ENCODE results near the gene PTPRG. TPM values are rescaled to one million over a fixed set of nuclear protein-coding genes. Genes with fewer than 3 reads are reported as not detected.

Gene PTPRG
- total and polyA plus RNA-seq, 10 of the 15 experiments (the other 5 are each of a cell fraction or from before 2014, with no cell fraction given): 0.29 to 20.7 (median 1.4) TPM

- TF ChIP-seq ZBTB4 (CRISPR knock-in tag; IDR thresholded peaks at IDR 0.05): no peak
- TF ChIP-seq NKRF (conservative IDR thresholded peaks at IDR 0.05): no peak
- TF ChIP-seq E2F4 (IDR thresholded peaks at IDR 0.05; ENCODE audit: low read depth, low read length): no peak
- no peak for TF ChIP-seq TCF7 (IDR thresholded peaks at IDR 0.05; ENCODE audit: borderline replicate concordance)
- TF ChIP-seq, protein P1, sequence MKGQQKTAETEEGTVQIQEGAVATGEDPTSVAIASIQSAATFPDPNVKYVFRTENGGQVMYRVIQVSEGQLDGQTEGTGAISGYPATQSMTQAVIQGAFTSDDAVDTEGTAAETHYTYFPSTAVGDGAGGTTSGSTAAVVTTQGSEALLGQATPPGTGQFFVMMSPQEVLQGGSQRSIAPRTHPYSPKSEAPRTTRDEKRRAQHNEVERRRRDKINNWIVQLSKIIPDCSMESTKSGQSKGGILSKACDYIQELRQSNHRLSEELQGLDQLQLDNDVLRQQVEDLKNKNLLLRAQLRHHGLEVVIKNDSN (IDR thresholded peaks at IDR 0.05; ENCODE audit: borderline replicate concordance, extremely low read length, insufficient read depth, low read depth, low read length): no peak
Observed at GRCh38 chr3:62248734-62249483, 687.5 kb downstream of the PTPRG start (continued).
